Measurements from ENCODE around the gene FAU.

Gene FAU

DNA sequence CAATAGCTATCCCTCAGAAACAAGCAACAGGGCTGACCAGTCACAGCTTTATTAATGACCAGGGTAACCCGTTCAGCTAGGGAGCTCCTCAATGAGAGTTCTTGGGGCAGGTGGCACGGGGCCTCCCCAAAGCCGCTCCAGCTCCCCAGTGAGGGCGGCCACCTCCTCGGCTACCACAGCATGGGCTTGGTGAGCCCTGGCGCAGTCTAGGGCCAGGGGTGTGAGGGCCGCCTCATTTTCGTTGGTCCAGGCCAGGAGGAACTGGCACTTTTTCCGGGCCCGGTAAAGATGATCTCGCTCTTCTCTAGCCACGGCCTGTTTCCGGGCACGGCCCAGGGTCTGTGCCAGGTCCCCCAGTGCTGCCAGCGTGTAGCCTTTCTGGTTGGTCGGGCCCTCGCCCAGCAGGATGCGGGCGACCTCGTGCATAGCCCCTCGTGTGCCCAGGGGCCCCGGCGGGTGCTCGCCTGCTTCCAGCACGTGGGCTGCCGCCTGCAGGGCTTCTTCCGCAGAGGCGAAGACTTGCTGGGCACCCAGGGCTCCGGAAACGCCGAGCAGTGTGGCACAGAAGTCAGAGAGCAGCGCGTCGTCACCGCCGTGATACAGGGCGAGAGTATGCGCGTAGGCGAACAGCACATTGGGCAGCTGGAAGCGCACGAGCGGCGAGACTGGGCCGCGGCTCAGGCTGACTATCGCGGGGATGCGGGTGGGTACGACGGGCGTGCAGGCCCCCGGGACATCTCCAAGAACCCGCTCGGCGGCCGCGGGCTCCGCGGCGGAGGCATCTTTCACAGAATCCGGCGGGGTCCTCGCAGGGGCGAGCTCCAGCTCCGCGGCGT, 5.3 kb downstream of the FAU start:
- Histone ChIP-seq H3K36me3 (ENCODE audit: control insufficient read depth, insufficient read depth, low read length) (peaks cover 20% of the 10 kb centered on the region), H3K4me3 (replicated peaks; ENCODE audit: low read depth, low read length) (peak overlapping the region; percentile 82), H3K27me3 (replicated peaks; ENCODE audit: control insufficient read depth, insufficient read depth, low read length) (no peaks in the 10 kb centered on the region)
- TF ChIP-seq, protein P1, sequence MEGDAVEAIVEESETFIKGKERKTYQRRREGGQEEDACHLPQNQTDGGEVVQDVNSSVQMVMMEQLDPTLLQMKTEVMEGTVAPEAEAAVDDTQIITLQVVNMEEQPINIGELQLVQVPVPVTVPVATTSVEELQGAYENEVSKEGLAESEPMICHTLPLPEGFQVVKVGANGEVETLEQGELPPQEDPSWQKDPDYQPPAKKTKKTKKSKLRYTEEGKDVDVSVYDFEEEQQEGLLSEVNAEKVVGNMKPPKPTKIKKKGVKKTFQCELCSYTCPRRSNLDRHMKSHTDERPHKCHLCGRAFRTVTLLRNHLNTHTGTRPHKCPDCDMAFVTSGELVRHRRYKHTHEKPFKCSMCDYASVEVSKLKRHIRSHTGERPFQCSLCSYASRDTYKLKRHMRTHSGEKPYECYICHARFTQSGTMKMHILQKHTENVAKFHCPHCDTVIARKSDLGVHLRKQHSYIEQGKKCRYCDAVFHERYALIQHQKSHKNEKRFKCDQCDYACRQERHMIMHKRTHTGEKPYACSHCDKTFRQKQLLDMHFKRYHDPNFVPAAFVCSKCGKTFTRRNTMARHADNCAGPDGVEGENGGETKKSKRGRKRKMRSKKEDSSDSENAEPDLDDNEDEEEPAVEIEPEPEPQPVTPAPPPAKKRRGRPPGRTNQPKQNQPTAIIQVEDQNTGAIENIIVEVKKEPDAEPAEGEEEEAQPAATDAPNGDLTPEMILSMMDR (IDR thresholded peaks at IDR 0.05; ENCODE audit: insufficient read depth, low read length, poor library complexity, severe bottlenecking): no peak
- DNase-seq (ENCODE audit: extremely low read depth, insufficient read length): peak; percentile 67

DNA sequence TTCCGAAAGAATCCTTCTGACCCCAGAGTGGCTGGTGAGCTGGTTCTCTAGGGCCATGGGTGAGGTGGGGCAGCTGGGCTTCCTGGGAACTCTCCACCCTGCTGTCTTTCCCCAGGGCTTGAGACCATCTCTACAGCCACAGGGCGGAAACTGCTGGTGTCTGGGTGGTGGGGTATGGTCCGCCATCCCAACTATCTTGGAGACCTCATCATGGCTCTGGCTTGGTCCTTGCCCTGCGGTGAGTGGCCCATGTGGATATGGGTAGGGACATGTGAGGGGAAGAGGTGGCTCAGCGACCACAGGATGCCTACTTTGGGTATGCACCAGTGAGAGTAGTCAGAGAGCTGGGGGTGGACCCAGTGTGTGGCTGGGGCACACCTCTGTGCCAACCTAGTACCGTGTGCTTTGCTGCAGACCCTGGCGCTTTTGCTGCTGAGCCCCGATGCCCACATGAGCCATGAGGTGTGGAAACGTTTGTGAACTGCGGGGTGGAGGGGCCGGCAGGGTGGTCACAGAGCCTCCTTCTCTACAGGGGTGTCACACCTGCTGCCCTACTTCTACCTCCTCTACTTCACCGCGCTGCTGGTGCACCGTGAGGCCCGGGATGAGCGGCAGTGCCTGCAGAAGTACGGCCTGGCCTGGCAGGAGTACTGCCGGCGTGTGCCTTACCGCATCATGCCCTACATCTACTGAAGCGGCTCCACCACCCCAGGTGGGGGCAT, 6.4 kb downstream of the FAU start:
- H3K4me3 ChIP-seq (replicated peaks; ENCODE audit: low read depth, low read length): no peak overlapping the region
- peaks cover 20% of the 10 kb centered on the region for H3K36me3 ChIP-seq (ENCODE audit: control insufficient read depth, insufficient read depth, low read length)
- H3K27me3 ChIP-seq (replicated peaks; ENCODE audit: control insufficient read depth, insufficient read depth, low read length): no peaks in the 10 kb centered on the region
- DNase-seq (ENCODE audit: extremely low read depth, insufficient read length): no peak
- TF ChIP-seq, protein P1 (IDR thresholded peaks at IDR 0.05; ENCODE audit: insufficient read depth, low read length, poor library complexity, severe bottlenecking): no peak

DNA sequence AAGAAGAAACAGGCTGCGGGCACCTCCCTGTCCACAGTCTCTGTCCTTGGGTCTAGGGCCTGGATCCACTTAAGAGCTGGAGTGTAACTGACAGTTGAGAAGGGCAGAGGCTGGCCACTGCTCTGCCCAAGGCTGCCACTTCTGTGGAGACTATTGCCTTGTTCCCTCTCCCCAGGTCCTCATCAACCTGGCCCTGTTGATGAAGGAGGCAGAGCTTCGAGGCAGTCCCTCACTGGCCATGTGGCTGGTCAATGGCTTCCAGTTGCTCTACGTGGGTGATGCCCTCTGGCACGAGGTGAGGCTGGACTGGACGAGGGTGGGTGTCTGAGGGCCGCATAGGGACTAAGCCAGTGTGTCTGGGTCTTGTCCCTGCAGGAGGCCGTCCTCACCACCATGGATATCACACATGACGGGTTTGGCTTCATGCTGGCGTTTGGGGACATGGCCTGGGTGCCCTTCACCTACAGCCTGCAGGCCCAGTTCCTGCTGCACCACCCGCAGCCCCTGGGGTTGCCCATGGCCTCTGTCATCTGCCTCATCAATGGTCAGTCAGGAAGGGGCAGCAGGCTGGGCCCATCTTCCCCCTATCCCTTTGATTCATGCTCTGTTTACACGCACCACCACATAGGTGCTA, 7.3 kb downstream of the FAU start:
- Histone ChIP-seq H3K4me3 (replicated peaks; ENCODE audit: low read depth, low read length) (no peak overlapping the region), H3K27me3 (replicated peaks; ENCODE audit: control insufficient read depth, insufficient read depth, low read length) (no peaks in the 10 kb centered on the region), H3K36me3 (ENCODE audit: control insufficient read depth, insufficient read depth, low read length) (peaks cover 15% of the 10 kb centered on the region)
- DNase-seq (ENCODE audit: extremely low read depth, insufficient read length): no peak
- TF ChIP-seq, protein P1 (IDR thresholded peaks at IDR 0.05; ENCODE audit: insufficient read depth, low read length, poor library complexity, severe bottlenecking): no peak

DNA sequence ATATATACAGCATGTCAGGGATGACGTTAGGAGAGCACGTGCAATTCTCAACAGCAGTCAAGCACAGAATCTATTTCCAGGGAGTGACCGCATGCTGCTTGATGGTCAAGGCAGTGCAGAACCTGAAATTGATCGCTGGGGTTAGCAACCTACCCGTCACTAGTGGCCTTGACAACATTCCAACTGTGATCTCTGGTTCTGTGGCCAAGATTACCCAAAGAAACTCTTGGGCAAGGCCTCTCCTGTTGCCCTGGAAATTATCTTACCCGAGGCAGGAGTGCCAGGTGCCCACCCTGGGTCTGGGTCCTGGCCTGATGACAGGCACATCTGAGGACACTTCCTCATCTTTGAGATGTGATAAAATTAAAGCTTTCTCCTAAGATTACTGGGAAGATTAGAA, 8.1 kb downstream of the FAU start:
- Histone ChIP-seq H3K4me3 (replicated peaks; ENCODE audit: low read depth, low read length) (no peak overlapping the region), H3K27me3 (replicated peaks; ENCODE audit: control insufficient read depth, insufficient read depth, low read length) (no peaks in the 10 kb centered on the region), H3K36me3 (ENCODE audit: control insufficient read depth, insufficient read depth, low read length) (peaks cover 16% of the 10 kb centered on the region)
- DNase-seq (ENCODE audit: extremely low read depth, insufficient read length): no peak
- TF ChIP-seq, protein P1 (IDR thresholded peaks at IDR 0.05; ENCODE audit: insufficient read depth, low read length, poor library complexity, severe bottlenecking): no peak

DNA sequence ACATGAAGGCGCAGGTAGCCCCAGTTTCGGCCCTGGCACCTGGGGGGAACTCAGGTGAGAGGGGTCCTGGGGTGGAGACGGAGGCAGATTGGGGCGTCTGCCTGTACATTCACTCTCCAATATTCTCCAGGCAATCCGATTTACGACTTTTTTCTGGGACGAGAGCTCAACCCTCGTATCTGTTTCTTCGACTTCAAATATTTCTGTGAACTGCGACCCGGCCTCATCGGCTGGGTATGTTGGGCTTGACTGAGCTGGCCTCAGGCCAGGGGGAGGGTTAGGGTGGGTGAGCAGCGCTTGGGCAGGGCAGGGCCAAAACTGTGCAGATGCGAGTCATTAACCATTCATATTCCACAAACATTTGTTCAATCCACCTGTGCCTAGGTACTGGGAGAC, 8.6 kb downstream of the FAU start:
- H3K27me3 ChIP-seq (replicated peaks; ENCODE audit: control insufficient read depth, insufficient read depth, low read length): no peaks in the 10 kb centered on the region
- no peak for DNase-seq (ENCODE audit: extremely low read depth, insufficient read length)
- peak overlapping the region; percentile 67 for H3K4me3 ChIP-seq (replicated peaks; ENCODE audit: low read depth, low read length)
- TF ChIP-seq, protein P1 (IDR thresholded peaks at IDR 0.05; ENCODE audit: insufficient read depth, low read length, poor library complexity, severe bottlenecking): no peak
- H3K36me3 ChIP-seq (ENCODE audit: control insufficient read depth, insufficient read depth, low read length): peaks cover 11% of the 10 kb centered on the region

All from GM06990 (cell line).